Endothelial cell of umbilical vein (primary cell): Measurements from ENCODE around the gene PRAF2. TPM values are rescaled to one million over a fixed set of nuclear protein-coding genes. Genes with fewer than 3 reads are reported as not detected.

Experiments used
- BruUV-seq: library from RNA; stranded (reverse); fragments of 400-500 nt; replicated peaks from 2 replicates; lab custom pipeline; 2021; lab: Mats Ljungman, UMichigan
- CTCF ChIA-PET: fragments of 300-600, 350-600 bp; sonication (Branson Sonifier 250); formaldehyde crosslinking; loops from one replicate; lab custom pipeline; 2021; ENCODE audit warnings: antibody characterized with exemption, inconsistent platforms; lab: Charles Lee
- POLR2A ChIA-PET: fragments of 300-600, 350-600 bp; sonication (Branson Sonifier 250); formaldehyde crosslinking; loops from one replicate; lab custom pipeline; 2021; ENCODE audit warnings: antibody characterized with exemption, inconsistent platforms; lab: Charles Lee
- DNase-seq: peaks from one replicate; pipeline ENCODE4 v3.0.0-alpha.2; 2011; ENCODE audit warnings: low read depth, low spot score
- FAIRE-seq: peaks from 2 replicates; lab custom pipeline; 2011; peaks lifted over from hg19 to GRCh38; lab: Jason Lieb, UNC
- H2AFZ ChIP-seq: 2 replicates; pipeline ENCODE4 v1.6.0; 2012; ENCODE audit warnings: low read depth, low read length, control low read depth, inconsistent platforms
- H3K27ac ChIP-seq: 2 replicates; pipeline ENCODE4 v1.5.1; 2011; ENCODE audit warnings: low read depth, mild to moderate bottlenecking, control low read depth, low read length, moderate library complexity; ENCODE audit not compliant: insufficient read depth
- H3K27me3 ChIP-seq, 2 experiments: 2 replicates each; pipeline versions ENCODE4 v1.6.0 to v1.6.1; 2011; ENCODE audit warnings: low read length in 2 of 2, mixed read lengths in 1 of 2; ENCODE audit not compliant: control insufficient read depth in 2 of 2, insufficient read depth in 2 of 2
- H3K36me3 ChIP-seq, 2 experiments: 2 replicates in 1 of 2; 3 replicates in 1 of 2; pipeline ENCODE4 v1.5.1; 2011; ENCODE audit warnings: low read length in 2 of 2, mild to moderate bottlenecking in 1 of 2, moderate library complexity in 1 of 2; ENCODE audit not compliant: control insufficient read depth in 2 of 2, insufficient read depth in 2 of 2; ENCODE audit errors: extremely low read depth in 1 of 2
- H3K4me1 ChIP-seq: 3 replicates; pipeline ENCODE4 v1.5.1; 2011; ENCODE audit warnings: mild to moderate bottlenecking, low read length; ENCODE audit not compliant: control insufficient read depth, insufficient read depth; ENCODE audit errors: extremely low read depth
- H3K4me2 ChIP-seq: 2 replicates; pipeline ENCODE4 v1.6.1; 2011; ENCODE audit warnings: low read length, control low read depth, mixed read lengths; ENCODE audit not compliant: insufficient read depth
- H3K4me3 ChIP-seq, 3 experiments: fragments of 200-600 bp in 1 of 3; sonication (generic), shearing (Covaris generic) in 1 of 3; replicated peaks in 1 of 3; 2 replicates each; pipeline ENCODE4 v1.5.1; 2011 to 2016; ENCODE audit warnings: control low read depth in 3 of 3, low read length in 3 of 3, mild to moderate bottlenecking in 2 of 3, inconsistent platforms in 1 of 3, low read depth in 1 of 3, moderate library complexity in 1 of 3; ENCODE audit not compliant: insufficient read depth in 1 of 3
- H3K79me2 ChIP-seq: 2 replicates; pipeline ENCODE4 v1.6.0; 2012; ENCODE audit warnings: low read length, inconsistent platforms; ENCODE audit not compliant: control insufficient read depth, insufficient read depth
- H3K9ac ChIP-seq: replicated peaks from 2 replicates; pipeline ENCODE3; 2011; ENCODE audit warnings: low read length, control low read depth; ENCODE audit not compliant: insufficient read depth; ENCODE audit errors: extremely low read depth
- H3K9me1 ChIP-seq: replicated peaks from 3 replicates; pipeline ENCODE4 v1.6.0; 2011; ENCODE audit warnings: mild to moderate bottlenecking, low read length; ENCODE audit not compliant: control insufficient read depth, insufficient read depth; ENCODE audit errors: extremely low read depth
- H3K9me3 ChIP-seq: replicated peaks from 2 replicates; pipeline ENCODE4 v1.5.1; 2012; ENCODE audit warnings: low read length, inconsistent platforms; ENCODE audit not compliant: control insufficient read depth, insufficient read depth
- H4K20me1 ChIP-seq: replicated peaks from 2 replicates; pipeline ENCODE3; 2011; ENCODE audit warnings: mild to moderate bottlenecking, low read length; ENCODE audit not compliant: control insufficient read depth, insufficient read depth; ENCODE audit errors: extremely low read depth
- EZH2 ChIP-seq: IDR thresholded peaks from 2 replicates; pipeline ENCODE4 v1.6.1; 2012; ENCODE audit warnings: borderline replicate concordance, low read depth, mild to moderate bottlenecking, moderate library complexity, low read length, inconsistent platforms; ENCODE audit not compliant: severe bottlenecking
- FOS ChIP-seq: IDR thresholded peaks from 2 replicates; pipeline ENCODE4 v1.6.1; 2011; ENCODE audit warnings: mild to moderate bottlenecking, low read length, moderate library complexity, borderline replicate concordance; ENCODE audit not compliant: insufficient read depth
- GATA2 ChIP-seq: IDR thresholded peaks from 2 replicates; pipeline ENCODE4 v1.7.0; 2011; ENCODE audit warnings: low read depth, mild to moderate bottlenecking, moderate library complexity, mixed read lengths, low read length; ENCODE audit not compliant: insufficient read length, insufficient read depth
- JUN ChIP-seq: IDR thresholded peaks from 2 replicates; pipeline ENCODE4 v1.6.1; 2011; ENCODE audit warnings: borderline replicate concordance, low read depth; ENCODE audit not compliant: insufficient read length, insufficient read depth
- MAX ChIP-seq: IDR thresholded peaks from 2 replicates; pipeline ENCODE4 v1.6.1; 2011; ENCODE audit not compliant: insufficient read depth, insufficient read length
- MYC ChIP-seq: IDR thresholded peaks from one replicate; pipeline ENCODE4 v1.6.1; 2011; ENCODE audit warnings: mild to moderate bottlenecking, low read depth, low read length
- POLR2A ChIP-seq: IDR thresholded peaks from 2 replicates; pipeline ENCODE4 v1.6.1; 2012; ENCODE audit warnings: low read depth, mild to moderate bottlenecking, control low read depth, low read length
- POLR2AphosphoS5 ChIP-seq: IDR thresholded peaks from 2 replicates; pipeline ENCODE4 v1.6.1; 2012; ENCODE audit warnings: low read depth, mild to moderate bottlenecking, control low read depth, low read length, moderate library complexity; ENCODE audit not compliant: insufficient read depth
- dilution Hi-C: fragments of 300-500 bp; cut with MboI; formaldehyde crosslinking; loops from one replicate; pipeline ENCODE4 v1.15.0; 2019; ENCODE audit warnings: low sequenced_read_pairs; ENCODE audit not compliant: extremely low pct_ligation_motif_present
- intact Hi-C: fragments of 100-400 bp; cut with micrococcal nuclease; formaldehyde crosslinking; loops from one replicate; pipeline ENCODE4 v1.10.0; 2022
- polyA plus RNA-seq, 4 experiments: library from polyadenylated mRNA; depleted of rRNA in 3 of 4; stranded (reverse) in 3 of 4; unstranded in 1 of 4; fragments of >200 nt; gene quantifications; 2 replicates each; pipeline versions ENCODE4 v1.2.1 to v1.2.3, GENCODE V29; 2011 to 2012; ENCODE audit warnings: missing spikeins in 1 of 4
- total RNA-seq: library from RNA; stranded (reverse); gene quantifications from 2 replicates; pipeline ENCODE4 v1.2.3, GENCODE V29; 2021
- TF ChIP-seq, protein P1 (sequence below), 2 donors: IDR thresholded peaks; 1 replicate in 1 of 2; 2 replicates in 1 of 2; pipeline ENCODE4 v1.5.1; 2011; ENCODE audit warnings: low read length in 2 of 2, mild to moderate bottlenecking in 2 of 2, moderate library complexity in 2 of 2, control low read depth in 1 of 2, inconsistent platforms in 1 of 2, low read depth in 1 of 2; ENCODE audit not compliant: insufficient read depth in 1 of 2; ENCODE audit errors: extremely low read depth in 1 of 2

Gene PRAF2
- total and polyA plus RNA-seq, 2 donors (not counting 3 experiments of a cell fraction or from before 2014, with no cell fraction given): 36.2 to 41.6 TPM

DNA sequence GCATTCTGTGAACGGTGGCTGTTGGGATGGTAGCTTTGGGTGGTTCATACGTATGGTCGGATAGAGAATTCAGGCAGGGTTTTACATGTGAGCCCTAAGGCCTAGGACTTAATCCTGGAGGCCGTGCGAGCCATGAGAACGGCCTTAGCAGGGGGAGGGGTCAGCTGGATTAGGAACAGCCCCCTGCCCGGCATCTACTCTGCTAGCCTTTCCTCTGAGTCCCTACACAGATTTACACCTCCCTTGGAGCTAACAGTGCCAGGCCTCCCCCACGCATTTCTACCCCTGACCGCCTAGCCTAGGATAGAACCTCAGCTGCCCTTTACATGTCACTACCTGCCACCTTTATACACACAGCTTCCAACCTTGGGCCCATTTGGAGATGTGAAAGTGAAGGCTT, 7.1 kb downstream of the PRAF2 start:
- ChIA-PET CTCF (no interaction called here), POLR2A (no interaction called here)
- dilution Hi-C loops: no loop called here

More for the DNA sequence above, 7.1 kb downstream of the PRAF2 start:
- TF ChIP-seq POLR2AphosphoS5: no peak
- no peak for TF ChIP-seq POLR2A
- TF ChIP-seq MYC: no peak
- TF ChIP-seq FOS: no peak
- no peak for TF ChIP-seq MAX
- TF ChIP-seq, protein P1, sequence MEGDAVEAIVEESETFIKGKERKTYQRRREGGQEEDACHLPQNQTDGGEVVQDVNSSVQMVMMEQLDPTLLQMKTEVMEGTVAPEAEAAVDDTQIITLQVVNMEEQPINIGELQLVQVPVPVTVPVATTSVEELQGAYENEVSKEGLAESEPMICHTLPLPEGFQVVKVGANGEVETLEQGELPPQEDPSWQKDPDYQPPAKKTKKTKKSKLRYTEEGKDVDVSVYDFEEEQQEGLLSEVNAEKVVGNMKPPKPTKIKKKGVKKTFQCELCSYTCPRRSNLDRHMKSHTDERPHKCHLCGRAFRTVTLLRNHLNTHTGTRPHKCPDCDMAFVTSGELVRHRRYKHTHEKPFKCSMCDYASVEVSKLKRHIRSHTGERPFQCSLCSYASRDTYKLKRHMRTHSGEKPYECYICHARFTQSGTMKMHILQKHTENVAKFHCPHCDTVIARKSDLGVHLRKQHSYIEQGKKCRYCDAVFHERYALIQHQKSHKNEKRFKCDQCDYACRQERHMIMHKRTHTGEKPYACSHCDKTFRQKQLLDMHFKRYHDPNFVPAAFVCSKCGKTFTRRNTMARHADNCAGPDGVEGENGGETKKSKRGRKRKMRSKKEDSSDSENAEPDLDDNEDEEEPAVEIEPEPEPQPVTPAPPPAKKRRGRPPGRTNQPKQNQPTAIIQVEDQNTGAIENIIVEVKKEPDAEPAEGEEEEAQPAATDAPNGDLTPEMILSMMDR (IDR thresholded peaks at IDR 0.05; ENCODE audit: extremely low read depth in 1 of 2, insufficient read depth in 1 of 2, low read depth in 1 of 2, low read length in 2 of 2): no peak
- TF ChIP-seq EZH2: no peak
- TF ChIP-seq JUN: no peak
- TF ChIP-seq GATA2: no peak
- no peaks in the 10 kb centered on the region for H3K27me3 ChIP-seq
- no peak overlapping the region for H3K4me2 ChIP-seq
- H3K9ac ChIP-seq: no peak overlapping the region
- H3K4me3 ChIP-seq: no peak overlapping the region
- H3K79me2 ChIP-seq: no peaks in the 10 kb centered on the region
- intact Hi-C loops: no loop called here
- no peak for DNase-seq
- H2AFZ ChIP-seq: no peak overlapping the region
- H3K4me1 ChIP-seq: no peaks in the 10 kb centered on the region
- BruUV-seq: no TSS peak
- H3K9me3 ChIP-seq: no peaks in the 10 kb centered on the region
- H4K20me1 ChIP-seq: no peaks in the 10 kb centered on the region
- no peak overlapping the region for H3K27ac ChIP-seq
- H3K9me1 ChIP-seq: no peaks in the 10 kb centered on the region
- H3K36me3 ChIP-seq: peaks cover 0 to 2% of the 10 kb centered on the region in 2 experiments
- no peak for FAIRE-seq
